Liver (tissue), 3 donors: Measurements from ENCODE around the gene DCX.

Source experiments
- ATF3 ChIP-seq: IDR thresholded peaks from 2 replicates; pipeline ENCODE4 v1.6.1; 2016; ENCODE audit warnings: antibody characterized with exemption
- CTCF ChIP-seq: fragments of 150-350 bp; IDR thresholded peaks from 2 replicates; pipeline ENCODE4 v1.5.1; 2017; ENCODE audit warnings: improper control_type of control experiment, low read depth, low read length; ENCODE audit not compliant: missing input control
- FOXA1 ChIP-seq: IDR thresholded peaks from 2 replicates; pipeline ENCODE4 v1.6.1; 2016; ENCODE audit warnings: antibody characterized with exemption
- GABPA ChIP-seq, 2 donors: IDR thresholded peaks in 1 of 2; conservative IDR thresholded peaks in 1 of 2; 2 replicates each; pipeline ENCODE4 v1.6.1; 2016; ENCODE audit warnings: antibody characterized with exemption in 2 of 2, mild to moderate bottlenecking in 1 of 2, moderate library complexity in 1 of 2
- RAD21 ChIP-seq, 2 donors: IDR thresholded peaks; 2 replicates each; pipeline ENCODE4 v1.6.1; 2016; ENCODE audit warnings: antibody characterized with exemption in 2 of 2, mild to moderate bottlenecking in 2 of 2
- SP1 ChIP-seq: IDR thresholded peaks from 2 replicates; pipeline ENCODE4 v1.6.1; 2018; ENCODE audit warnings: antibody characterized with exemption, mild to moderate bottlenecking
- TAF1 ChIP-seq: conservative IDR thresholded peaks from 2 replicates; pipeline ENCODE4 v1.6.1; 2016; ENCODE audit warnings: antibody characterized with exemption, mild to moderate bottlenecking
- YY1 ChIP-seq: IDR thresholded peaks from 2 replicates; pipeline ENCODE4 v1.6.1; 2016; ENCODE audit warnings: antibody characterized with exemption, mild to moderate bottlenecking
- TF ChIP-seq, protein P1 (sequence below): IDR thresholded peaks from 2 replicates; pipeline ENCODE4 v1.6.1; 2016; ENCODE audit warnings: antibody characterized with exemption
- TF ChIP-seq, protein P2 (sequence below): IDR thresholded peaks from 2 replicates; pipeline ENCODE4 v1.6.1; 2016; ENCODE audit warnings: antibody characterized with exemption, mild to moderate bottlenecking
- donor health status: healthy.
- donor health status: healthy.

DNA sequence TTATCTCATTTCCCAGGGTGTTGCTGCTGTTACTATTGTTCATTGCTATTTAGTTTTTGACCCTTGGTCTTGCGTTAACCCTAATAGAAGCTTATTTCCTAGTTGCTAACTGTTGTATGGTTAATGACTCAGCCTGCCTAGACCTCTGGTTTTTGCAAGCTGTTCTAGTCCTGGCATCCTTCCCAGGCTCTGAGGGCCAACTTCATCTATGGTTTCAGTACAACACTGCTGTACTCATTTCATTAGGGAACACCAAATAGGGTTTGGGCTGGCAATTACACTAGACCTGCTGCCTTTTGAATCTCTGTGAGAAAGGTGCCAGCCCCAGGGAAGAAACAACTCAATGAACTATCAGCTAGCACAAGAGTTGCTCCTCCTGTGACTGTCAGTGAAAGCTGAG, 59.6 kb downstream of the DCX start:
- no peak for TF ChIP-seq RAD21 (IDR thresholded peaks at IDR 0.05)
- TF ChIP-seq, protein P1, sequence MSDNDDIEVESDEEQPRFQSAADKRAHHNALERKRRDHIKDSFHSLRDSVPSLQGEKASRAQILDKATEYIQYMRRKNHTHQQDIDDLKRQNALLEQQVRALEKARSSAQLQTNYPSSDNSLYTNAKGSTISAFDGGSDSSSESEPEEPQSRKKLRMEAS: no peak
- TF ChIP-seq CTCF: no peak
- no peak for TF ChIP-seq ATF3
- TF ChIP-seq YY1: no peak
- no peak for TF ChIP-seq FOXA1
- TF ChIP-seq, protein P2, sequence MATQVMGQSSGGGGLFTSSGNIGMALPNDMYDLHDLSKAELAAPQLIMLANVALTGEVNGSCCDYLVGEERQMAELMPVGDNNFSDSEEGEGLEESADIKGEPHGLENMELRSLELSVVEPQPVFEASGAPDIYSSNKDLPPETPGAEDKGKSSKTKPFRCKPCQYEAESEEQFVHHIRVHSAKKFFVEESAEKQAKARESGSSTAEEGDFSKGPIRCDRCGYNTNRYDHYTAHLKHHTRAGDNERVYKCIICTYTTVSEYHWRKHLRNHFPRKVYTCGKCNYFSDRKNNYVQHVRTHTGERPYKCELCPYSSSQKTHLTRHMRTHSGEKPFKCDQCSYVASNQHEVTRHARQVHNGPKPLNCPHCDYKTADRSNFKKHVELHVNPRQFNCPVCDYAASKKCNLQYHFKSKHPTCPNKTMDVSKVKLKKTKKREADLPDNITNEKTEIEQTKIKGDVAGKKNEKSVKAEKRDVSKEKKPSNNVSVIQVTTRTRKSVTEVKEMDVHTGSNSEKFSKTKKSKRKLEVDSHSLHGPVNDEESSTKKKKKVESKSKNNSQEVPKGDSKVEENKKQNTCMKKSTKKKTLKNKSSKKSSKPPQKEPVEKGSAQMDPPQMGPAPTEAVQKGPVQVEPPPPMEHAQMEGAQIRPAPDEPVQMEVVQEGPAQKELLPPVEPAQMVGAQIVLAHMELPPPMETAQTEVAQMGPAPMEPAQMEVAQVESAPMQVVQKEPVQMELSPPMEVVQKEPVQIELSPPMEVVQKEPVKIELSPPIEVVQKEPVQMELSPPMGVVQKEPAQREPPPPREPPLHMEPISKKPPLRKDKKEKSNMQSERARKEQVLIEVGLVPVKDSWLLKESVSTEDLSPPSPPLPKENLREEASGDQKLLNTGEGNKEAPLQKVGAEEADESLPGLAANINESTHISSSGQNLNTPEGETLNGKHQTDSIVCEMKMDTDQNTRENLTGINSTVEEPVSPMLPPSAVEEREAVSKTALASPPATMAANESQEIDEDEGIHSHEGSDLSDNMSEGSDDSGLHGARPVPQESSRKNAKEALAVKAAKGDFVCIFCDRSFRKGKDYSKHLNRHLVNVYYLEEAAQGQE: no peak
- TF ChIP-seq GABPA (IDR thresholded peaks at IDR 0.05 in 1 of 2, conservative IDR thresholded peaks at IDR 0.05 in 1 of 2): no peak
- no peak for TF ChIP-seq TAF1
- TF ChIP-seq SP1: no peak
